ENCODE measurements around the gene RIN3.
"Not testable (repeated sequence)": the region's sequence is repeated elsewhere in the genome, so short reads cannot be mapped to it uniquely, and the experiment has no call there.

Gene RIN3

DNA sequence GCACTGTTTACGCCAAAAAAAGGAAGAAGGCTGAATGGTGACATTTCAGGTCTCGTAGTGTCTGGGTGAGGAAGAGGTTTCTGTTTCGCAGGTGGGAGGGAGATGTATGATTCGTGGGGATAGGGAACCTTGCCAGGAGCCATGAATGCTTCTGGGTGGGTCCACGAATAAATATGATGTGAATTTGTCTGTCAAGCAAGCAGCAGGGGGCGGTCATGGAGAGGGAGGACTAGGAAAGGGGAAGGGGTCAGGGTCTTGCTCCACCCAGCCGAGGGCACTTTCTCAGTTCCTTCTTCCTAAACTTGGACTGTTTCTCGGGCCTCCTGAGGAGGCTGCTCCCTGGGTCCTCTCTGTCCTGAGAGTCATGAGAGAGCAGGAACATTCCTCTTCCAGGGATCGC is 162.4 kb downstream of the RIN3 start:
- DNase-seq: no peak

DNA sequence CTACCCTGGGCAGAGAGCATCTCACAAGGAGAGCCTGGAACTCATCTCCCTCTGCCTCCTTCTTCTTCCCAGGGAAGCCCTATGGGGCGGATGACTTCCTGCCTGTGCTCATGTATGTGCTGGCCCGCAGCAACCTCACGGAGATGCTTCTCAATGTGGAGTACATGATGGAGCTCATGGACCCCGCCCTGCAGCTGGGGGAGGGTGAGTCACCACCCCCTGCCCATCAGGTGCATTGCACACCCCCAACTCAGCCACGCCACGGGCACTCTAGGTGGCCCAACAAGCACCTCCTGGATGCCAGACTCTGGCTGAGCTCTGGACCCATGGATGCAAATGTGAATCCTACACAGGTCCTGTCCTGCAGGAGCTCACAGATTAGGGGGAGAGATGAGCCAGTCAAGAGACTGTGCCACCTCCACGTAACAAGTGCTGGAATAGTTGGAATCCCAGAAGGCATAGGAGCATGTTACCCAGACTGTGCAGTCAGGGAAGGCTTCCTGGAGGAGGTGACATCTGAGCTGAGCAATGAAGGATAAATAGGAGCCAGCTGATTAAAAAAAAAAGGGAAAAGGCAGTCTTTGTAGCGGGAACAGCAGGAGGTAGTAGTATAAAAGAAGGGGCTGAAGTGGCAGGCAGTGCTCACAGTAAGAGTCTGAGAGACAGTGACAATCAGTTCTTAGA is 163.0 kb downstream of the RIN3 start:
- DNase-seq: no peak

DNA sequence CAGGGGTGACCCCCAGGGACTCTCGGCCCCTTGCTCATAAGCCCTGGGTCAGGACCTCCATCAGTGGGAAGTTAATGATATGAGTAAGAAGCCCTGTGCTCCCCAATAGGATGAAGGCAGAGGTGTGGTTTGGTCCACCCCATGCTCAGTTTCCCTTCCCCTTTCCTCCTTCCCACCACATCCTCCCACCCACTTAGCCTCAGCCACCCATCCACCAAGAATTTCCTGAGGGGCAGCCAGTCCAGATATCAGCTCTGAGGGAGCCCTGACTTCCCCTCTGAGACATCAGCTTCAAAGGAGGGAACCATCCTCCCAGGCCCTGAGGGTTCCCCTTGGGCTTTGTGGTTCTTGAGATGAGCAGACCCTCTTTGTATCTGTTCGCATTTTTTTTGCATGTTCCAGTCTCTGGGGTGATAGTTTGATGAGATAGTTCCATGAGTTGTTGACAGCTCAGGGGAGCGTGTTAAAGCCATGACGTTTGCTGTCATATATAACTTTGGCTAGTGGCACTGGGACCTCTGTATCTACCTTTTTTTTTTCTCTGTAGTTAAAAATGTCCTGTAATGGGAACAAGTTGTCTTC is 163.6 kb downstream of the RIN3 start:
- no peak for DNase-seq

DNA sequence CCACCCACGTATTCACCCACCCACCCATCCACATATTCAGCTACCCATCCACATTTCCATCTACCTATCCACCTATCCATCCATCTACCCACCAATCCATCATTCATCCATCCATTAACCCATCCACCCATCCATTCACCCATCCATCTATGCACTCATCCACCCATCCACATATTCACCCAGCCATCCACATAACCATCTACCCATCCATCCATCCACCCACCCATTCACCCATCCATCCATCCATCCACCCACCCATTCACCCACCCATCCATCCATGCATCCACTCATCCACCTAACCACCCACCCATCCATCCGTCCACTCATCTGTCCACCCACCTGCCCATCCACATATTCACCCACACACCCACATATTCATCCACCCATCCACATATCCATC is 164.4 kb downstream of the RIN3 start:
- no peak for DNase-seq

DNA sequence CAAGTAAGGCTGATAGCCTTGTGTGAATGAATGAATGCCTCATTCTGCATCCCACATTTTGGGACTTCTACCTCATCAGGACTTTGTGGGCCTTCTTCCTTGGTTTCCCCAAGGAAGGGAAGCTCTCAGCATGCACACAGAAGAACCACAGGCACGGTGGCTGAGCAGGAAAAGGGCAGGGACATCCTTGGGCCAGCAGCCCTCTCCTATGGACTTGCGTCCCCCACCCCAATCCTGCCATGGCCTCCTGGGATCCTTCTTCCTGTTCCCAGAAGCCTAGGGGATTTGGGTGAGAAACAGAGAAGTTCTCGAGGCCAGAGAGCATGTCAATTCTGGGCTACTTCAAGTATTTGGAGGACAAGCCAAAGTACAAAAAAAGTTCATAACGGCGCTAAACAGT is 165.2 kb downstream of the RIN3 start:
- no peak for DNase-seq

DNA sequence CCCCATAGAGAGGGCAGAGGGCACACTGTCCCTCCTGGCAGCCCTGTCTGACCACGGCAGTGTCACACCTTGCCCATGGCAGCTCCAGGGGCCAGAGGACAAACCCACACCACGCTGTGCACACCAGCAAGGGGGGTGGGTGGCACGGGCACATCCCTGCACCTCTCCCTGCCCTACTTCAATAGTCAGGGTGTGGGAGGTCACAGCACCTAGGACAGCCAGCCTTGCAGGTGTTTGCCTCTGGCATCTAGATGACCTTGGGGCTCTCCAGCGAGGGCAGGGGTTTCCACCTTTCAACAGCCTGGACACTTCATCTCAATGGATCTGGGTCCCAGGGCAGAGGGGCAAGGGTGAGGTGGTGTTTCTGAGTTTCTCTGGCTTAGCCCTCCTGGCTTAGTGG is 165.7 kb downstream of the RIN3 start:
- DNase-seq: no peak

DNA sequence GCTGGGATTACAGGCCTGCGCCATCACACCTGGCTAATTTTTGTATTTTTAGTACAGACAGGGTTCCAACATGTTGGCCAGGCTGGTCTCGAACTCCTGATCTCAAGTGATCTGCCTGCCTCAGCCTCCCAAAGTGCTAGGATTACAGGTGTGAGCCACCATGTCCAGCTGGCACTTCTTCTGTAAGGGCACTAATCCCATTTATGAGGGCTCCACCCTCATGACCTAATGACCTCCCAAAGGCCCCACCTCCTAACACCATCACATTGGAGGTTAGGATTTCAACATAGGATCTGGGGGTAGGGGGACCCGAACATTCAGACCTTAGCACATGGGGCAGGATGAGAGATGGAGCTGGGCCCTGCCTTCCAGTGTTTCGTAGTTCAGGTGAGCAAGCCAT is 166.7 kb downstream of the RIN3 start:
- DNase-seq: not testable (repeated sequence)

DNA sequence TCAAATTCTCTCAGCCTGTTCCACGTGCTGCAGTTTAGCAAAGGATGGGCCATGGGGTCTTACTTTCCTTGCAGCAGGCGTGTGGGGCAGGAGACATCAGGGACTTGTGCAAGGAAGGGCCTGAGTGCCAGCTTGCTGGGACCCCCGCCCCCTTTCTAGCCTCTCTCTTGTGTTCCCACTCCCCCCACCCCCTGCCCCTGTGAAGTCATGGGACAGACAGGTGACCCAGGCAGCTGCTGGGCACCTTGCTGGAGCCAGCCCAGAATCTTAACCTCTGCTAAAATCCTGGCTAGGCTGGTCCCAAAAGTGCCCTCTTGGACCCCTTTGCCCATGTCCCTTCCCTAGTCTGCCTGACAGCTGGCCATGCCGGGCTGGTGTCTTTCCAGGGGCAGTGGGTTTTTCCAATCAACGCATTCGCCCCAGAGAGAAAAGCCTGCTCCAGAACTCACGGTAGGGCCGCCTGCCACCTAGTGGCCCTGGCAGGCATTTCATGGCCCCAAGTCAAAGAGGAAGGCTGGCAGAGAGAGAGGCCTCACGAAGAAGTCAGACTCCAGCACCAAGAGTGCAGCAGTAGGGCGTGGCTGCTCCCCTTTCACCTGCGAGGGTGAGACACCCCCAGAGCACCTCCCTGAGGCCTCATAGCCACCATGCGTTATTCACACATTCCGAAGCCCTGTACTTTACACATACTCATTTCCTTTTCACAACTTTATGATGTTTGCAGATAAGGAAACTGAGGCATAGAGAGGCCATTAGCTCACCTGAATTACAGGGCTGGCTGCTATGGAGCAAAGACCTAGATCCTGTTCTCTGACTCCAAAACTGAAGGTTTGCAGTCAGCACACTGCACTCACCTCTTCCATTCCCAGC is 167.4 kb downstream of the RIN3 start:
- DNase-seq: peak; percentile 12

DNA sequence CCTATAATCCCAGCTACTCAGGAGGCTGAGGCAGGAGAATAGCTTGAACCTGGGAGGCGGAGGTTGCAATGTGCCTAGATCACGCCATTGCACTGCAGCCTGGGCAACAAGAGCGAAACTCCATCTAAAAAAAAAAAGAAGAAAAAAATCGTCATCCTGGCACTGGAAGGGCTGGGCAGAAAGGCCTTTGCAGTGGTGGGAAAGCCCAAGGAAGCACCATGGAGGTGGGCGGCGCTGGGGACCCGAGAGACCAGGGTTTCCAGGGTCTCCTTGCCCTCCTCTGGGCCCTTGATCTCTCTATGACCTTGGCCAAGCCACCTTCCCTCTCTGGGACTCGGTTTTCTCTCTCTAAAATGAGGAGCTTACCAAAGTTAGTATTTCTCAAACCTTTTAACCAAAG is 169.5 kb downstream of the RIN3 start:
- DNase-seq: no peak

DNA sequence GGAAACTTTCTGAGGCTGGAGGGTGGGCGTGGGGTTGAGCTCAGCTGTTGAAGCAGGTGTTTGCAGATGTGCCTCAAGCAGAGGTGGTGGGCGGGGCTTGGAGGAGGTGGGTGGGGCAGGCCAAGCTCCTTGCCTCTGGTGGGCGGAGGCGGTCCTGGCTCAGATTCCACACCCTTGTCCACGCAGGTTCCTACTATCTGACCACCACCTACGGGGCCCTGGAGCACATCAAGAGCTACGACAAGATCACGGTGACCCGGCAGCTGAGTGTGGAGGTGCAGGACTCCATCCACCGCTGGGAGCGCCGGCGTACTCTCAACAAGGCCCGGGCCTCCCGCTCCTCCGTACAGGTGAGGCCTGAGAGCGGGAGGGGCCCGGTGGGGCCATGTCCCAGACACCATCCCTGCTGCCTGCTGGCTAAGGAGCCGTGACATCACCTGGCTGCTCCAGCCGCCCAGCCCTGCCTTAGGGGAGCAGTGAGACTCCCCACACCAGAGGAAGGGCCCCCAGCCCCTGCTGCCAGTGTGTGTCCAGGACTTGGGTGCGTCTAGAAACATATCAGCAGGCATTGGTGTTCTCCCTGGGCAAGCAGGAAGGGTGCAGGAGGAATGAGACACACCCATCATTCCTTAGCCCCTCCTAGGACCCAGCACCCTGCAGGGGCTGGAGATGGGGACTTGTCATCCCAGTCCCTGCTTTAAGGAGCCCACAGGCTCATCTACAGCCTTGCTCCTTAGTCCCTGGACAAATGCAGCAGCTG is 171.4 kb downstream of the RIN3 start:
- DNase-seq: no peak

DNA sequence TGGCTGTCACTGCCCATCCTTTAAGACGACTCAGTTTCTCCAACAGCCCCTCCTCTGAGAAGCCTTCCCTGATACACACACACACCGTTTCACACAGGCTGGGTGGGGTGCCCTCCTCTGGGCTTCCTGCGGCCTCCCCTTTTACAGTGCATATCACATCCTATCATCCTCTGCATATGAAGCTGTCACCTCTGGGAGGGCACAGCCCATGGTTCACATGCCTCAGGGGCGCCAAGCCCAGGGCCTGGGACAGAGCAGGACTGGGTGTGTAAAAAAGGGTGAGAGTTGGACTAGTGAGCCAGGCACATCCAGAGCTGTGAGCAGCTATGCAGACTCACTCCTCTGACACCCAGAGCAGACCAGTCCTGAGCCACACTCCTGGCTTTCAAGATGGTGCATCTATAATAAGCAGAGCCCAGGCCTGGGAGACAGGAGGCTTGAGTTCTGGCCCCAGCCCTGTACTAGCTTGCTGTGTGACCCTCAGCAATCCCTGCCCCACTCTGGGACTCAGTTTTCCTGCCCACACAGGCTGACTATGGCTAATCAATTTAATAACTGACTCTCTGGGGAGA is 172.3 kb downstream of the RIN3 start:
- DNase-seq: no peak

DNA sequence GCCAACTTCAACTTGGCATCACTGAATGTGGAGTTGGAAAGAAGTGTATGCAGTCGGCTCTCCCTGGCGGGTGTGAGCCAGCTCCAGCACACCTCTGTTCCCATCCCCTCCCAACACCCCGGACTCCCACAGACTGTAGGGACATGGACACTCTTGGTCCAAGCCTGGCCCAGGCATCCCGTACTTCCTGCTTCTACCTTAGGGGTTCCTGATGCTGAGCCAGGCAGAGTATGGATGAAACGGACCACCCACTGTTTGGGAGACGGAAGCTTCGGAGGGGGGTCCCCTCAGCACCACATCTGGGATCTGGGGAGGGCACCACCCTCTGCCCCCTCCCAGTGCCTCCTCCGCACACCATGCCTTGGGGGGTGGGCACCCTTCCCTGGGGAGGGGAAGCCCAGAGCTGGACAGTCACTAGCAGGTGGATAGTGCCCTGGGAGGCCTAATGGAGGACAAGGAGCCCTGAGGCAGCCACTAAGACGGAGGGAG is 172.9 kb downstream of the RIN3 start:
- DNase-seq: no peak

DNA sequence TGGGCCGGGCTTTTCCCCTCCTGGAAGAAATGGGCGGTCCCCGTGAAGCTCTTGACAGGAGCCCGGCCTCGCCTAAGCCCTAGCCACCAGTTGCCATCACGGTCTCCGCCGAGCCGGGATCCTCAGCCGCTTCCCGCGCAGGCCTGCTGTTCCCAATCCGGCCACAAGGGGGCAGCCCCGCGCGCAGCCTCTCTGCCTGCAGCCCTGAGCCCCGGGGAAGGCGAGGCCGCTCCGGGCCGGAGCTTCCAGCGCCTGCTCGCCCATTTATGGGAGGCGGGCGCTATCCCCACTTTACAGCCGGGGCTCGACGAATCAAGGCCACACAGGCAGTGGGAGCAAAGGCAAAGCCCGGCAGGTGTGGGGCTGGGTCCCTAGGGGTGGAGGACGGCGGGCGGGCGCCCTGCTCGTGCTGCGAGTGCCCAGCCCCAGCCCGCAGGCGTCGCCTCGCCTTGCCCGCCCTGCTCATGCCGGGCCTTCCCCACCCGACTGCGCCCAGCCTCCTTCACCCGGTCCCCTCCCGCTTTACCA is 173.4 kb downstream of the RIN3 start:
- DNase-seq: peak; percentile 55

DNA sequence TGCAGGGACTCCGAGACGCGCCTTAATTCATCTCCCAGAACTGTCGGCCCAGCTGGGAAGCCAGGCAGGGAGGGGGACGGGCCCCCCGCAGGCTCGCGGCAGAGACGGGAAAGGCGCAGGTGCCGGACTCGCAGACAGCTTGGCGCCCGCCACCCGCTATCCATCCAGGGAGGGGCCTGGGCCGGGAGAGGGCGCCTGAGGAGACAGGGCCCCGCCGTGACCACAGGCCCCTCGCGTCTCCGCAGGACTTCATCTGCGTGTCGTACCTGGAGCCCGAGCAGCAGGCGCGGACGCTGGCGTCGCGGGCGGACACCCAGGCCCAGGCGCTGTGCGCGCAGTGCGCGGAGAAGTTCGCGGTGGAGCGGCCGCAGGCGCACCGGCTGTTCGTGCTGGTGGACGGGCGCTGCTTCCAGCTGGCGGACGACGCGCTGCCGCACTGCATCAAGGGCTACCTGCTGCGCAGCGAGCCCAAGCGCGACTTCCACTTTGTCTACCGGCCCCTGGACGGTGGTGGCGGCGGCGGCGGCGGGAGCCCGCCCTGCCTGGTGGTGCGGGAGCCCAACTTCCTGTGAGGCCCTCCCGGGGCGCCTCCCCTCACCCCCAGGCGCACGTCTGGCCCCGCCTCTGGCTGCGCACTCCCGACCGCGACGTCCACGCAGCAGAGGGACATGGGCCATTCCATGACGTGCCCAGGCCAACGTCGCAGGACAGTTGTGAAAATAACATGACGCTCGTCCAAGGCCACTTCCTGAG is 174.3 kb downstream of the RIN3 start:
- peak; percentile 53 for DNase-seq

DNA sequence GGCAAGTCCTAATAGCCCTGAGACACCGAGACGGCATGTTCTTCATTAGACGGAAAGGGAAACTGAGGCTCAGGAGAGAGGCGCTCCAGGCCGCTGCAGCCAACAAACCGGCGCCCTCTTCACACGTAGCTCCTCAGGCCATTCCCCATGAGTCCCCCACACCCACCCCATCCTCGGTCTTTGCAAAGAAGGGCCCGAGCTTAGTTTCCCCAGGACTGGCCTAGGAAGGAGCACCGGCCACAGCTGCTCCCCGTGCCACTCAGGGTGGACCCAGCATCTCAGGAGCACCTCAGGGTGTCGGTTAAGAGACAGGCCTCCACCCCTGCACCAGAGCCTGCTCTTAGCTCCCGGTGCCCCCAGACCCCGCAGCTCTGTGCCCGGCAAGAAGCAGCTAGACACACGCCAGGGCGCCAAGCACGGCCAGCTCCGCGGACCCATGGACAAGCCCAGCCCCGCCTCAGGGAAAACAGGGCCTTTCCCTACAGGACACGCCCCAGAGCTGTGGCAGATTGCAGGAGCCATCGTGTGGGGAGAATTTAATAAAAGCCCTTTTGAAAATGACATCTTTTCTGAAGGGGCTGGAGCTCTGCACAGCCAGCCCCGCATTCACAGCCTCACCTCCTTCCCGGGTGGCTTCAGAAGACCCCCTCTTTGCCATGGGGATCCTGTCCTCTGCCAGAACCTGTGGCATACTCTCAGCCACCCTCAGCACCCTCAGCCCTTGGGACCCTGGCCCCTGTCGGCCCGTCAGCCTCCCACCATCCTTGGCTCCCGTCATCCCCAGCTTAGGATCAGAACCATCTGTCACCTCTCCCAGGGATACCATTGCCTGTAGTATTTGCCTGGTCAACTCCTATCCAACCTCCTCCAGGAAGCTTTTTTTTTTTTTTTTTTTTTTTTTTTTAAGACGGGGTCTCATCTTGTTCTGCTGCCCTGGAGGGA is 175.1 kb downstream of the RIN3 start:
- no peak for DNase-seq

DNA sequence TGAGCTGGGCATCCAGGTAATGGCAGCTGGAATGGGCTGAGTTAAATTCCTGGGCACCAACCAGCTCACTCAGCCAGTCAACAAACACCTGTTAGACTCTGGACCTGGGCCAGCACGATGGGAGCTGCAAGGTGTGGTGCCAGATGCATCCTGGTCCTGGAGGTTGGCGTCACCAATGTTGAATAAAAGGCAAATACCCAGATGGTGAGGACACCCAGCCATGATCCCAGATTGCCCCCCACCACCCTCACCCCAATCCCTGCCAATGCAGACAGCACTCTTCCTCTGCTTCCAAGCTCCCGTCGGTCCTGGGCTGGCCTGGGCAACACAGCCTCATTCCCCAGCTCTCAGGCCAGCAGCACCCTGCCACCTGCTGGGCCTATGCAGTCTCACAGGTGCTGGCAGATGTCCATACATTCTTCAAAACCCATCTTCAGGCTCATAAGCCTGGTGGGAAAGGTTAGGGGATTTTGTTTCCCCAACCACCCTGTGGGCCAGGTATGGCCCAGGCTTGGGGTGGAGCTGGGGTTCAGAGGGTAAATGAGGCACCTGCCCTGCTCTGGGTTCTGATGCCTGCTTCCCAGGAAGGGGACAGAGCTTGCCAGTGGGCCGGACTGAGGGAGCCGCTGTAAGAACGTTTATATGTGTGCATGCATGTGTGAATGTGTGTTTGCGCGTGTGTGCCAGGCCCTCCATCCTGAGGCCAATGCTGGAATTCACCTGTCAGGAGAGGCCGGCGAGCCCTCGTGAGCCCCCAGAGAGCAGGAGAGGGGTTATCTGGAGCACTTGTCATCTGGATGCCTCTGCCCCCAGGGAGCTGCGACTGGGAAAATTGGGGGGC is 176.8 kb downstream of the RIN3 start:
- DNase-seq: peak; percentile 52

DNA sequence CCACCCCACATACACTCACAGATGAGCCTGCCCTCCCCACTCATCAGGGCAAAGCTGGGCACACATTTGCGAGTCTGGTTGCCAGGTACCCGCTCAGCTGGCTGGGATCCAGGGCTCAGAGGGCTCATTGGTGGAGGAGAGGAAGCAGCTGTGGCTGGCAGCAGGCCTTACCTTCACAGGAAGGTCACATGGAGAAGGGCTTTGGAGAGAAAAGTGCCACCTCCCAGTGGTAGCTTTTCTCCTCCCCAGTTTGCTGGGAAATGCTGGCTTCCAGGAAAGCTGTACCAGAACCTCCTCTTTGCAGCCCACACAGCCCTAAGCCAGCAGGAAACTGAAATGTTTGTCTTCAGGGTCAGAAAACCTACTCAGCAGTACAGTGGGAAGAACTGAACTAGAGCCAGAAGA is 179.2 kb downstream of the RIN3 start:
- peak; percentile 89 for DNase-seq

DNA sequence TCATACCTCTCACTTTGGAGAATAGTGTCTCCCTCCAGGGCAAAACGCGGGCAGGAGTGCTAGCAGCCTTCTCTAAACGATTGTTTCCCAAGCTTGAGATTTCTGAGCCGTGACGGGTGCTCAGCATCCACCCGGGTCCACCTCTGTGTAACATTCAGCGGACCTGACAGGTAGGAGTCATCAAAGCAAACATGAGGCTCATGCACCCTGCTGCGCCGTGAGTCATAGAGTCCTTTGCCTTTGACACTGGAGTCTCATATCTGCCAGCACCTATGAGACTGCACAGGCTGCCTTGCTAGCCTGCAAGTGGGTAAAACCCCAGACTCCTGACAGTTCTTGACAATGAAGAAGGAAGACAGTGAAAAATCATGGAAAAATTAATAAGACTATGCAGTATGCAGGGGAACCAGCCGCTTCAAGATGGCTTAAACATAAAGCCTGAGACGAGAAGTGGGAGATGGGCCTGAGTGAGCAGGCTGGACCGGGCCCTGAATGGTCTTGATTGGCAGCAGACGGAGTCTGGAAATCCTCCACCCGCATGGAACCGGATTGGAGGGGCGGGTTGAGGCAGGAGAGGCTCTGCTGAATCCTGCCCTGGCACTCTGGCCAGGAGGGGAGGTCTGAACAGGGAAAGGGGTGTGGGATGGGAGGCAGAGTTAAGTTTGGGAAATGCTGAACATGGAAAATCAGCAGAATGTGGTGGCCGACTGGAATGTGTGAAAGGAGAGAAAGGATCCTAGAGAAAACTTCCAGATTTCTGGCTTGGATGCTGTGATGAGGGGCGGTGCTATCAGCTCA is 180.6 kb downstream of the RIN3 start:
- DNase-seq: peak; percentile 85

DNA sequence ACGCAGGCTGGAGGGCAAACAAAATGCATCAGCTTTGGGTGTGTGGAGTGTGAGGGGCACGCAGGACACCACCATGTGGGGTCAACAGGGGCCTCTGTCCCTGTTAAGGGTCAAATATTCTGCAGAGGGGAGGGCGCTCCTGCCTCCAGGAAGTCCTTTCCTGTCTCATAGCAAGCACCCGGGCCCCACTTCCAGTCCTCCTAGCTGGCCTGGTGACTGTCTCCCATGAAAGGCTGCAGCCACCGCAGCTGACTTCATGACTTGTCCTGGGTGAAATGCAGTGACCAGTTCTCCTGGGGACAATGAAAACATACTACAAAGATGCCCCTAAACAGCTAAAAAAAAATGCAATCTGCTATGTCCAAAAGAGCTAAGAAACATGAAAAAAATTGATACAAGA is 181.2 kb downstream of the RIN3 start:
- DNase-seq: no peak
